Measurements from ENCODE around the gene CCPG1. TPM values are rescaled to one million over a fixed set of nuclear protein-coding genes. Genes with fewer than 3 reads are reported as not detected.

Gene CCPG1
- total and polyA plus RNA-seq, 10 of the 15 experiments (the other 5 are each of a cell fraction or from before 2014, with no cell fraction given), result 5.1 to 15.8 (median 10.0) TPM

DNA sequence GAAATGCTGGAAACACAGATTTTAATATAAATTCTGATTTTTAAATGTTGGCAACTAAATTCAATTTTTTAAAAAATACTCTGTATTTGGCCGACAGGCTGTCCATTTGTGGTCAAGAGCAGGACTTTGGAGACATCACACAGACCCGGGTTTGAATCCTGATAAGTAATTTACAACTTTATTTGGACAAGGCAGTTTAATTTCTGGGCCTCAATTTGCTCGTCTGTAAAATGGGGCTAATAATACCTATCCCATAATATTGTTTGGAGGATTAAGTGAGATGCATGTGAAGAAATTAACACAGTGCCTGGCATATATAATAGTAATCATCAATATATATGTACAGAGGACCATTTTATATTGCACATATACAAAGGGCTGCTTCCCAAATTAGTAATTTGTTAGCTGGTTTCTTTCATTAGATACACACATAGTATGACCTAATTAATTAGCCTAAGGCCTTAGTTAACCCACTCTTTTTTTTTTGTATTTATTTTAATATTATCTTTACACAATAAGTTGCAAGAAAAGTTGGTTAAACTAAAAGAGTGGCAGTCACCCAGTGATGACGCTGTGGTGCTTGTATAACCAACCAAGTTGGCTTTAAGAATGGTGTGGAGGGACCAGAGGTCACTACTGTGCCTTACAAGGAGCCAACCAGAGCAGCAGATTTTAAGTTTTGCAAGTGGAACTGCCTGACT is 88.5 kb downstream of the CCPG1 start (continued):
- TF ChIP-seq, protein P1, sequence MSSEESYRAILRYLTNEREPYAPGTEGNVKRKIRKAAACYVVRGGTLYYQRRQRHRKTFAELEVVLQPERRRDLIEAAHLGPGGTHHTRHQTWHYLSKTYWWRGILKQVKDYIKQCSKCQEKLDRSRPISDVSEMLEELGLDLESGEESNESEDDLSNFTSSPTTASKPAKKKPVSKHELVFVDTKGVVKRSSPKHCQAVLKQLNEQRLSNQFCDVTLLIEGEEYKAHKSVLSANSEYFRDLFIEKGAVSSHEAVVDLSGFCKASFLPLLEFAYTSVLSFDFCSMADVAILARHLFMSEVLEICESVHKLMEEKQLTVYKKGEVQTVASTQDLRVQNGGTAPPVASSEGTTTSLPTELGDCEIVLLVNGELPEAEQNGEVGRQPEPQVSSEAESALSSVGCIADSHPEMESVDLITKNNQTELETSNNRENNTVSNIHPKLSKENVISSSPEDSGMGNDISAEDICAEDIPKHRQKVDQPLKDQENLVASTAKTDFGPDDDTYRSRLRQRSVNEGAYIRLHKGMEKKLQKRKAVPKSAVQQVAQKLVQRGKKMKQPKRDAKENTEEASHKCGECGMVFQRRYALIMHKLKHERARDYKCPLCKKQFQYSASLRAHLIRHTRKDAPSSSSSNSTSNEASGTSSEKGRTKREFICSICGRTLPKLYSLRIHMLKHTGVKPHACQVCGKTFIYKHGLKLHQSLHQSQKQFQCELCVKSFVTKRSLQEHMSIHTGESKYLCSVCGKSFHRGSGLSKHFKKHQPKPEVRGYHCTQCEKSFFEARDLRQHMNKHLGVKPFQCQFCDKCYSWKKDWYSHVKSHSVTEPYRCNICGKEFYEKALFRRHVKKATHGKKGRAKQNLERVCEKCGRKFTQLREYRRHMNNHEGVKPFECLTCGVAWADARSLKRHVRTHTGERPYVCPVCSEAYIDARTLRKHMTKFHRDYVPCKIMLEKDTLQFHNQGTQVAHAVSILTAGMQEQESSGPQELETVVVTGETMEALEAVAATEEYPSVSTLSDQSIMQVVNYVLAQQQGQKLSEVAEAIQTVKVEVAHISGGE (CRISPR knock-in tag; IDR thresholded peaks at IDR 0.05), result no peak
- TF ChIP-seq, protein P2, sequence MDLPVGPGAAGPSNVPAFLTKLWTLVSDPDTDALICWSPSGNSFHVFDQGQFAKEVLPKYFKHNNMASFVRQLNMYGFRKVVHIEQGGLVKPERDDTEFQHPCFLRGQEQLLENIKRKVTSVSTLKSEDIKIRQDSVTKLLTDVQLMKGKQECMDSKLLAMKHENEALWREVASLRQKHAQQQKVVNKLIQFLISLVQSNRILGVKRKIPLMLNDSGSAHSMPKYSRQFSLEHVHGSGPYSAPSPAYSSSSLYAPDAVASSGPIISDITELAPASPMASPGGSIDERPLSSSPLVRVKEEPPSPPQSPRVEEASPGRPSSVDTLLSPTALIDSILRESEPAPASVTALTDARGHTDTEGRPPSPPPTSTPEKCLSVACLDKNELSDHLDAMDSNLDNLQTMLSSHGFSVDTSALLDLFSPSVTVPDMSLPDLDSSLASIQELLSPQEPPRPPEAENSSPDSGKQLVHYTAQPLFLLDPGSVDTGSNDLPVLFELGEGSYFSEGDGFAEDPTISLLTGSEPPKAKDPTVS (IDR thresholded peaks at IDR 0.05; ENCODE audit: low read depth, low read length), result no peak
- no peak for TF ChIP-seq MTA2 (IDR thresholded peaks at IDR 0.05; ENCODE audit: low read depth)
- no peak for TF ChIP-seq SREBF1 (IDR thresholded peaks at IDR 0.05; ENCODE audit: low read length)
- TF ChIP-seq NR2C1 (IDR thresholded peaks at IDR 0.05), result peak; percentile 83
- TF ChIP-seq, protein P3, sequence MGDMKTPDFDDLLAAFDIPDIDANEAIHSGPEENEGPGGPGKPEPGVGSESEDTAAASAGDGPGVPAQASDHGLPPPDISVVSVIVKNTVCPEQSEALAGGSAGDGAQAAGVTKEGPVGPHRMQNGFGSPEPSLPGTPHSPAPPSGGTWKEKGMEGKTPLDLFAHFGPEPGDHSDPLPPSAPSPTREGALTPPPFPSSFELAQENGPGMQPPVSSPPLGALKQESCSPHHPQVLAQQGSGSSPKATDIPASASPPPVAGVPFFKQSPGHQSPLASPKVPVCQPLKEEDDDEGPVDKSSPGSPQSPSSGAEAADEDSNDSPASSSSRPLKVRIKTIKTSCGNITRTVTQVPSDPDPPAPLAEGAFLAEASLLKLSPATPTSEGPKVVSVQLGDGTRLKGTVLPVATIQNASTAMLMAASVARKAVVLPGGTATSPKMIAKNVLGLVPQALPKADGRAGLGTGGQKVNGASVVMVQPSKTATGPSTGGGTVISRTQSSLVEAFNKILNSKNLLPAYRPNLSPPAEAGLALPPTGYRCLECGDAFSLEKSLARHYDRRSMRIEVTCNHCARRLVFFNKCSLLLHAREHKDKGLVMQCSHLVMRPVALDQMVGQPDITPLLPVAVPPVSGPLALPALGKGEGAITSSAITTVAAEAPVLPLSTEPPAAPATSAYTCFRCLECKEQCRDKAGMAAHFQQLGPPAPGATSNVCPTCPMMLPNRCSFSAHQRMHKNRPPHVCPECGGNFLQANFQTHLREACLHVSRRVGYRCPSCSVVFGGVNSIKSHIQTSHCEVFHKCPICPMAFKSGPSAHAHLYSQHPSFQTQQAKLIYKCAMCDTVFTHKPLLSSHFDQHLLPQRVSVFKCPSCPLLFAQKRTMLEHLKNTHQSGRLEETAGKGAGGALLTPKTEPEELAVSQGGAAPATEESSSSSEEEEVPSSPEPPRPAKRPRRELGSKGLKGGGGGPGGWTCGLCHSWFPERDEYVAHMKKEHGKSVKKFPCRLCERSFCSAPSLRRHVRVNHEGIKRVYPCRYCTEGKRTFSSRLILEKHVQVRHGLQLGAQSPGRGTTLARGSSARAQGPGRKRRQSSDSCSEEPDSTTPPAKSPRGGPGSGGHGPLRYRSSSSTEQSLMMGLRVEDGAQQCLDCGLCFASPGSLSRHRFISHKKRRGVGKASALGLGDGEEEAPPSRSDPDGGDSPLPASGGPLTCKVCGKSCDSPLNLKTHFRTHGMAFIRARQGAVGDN (IDR thresholded peaks at IDR 0.05), result peak; percentile 47; the same call in 1 of the 2 replicates
- TF ChIP-seq NFYB (IDR thresholded peaks at IDR 0.05; ENCODE audit: insufficient read depth, low read depth, low read length), result peak; percentile 57; the same call in 1 of the 2 replicates
- TF ChIP-seq, protein P4, sequence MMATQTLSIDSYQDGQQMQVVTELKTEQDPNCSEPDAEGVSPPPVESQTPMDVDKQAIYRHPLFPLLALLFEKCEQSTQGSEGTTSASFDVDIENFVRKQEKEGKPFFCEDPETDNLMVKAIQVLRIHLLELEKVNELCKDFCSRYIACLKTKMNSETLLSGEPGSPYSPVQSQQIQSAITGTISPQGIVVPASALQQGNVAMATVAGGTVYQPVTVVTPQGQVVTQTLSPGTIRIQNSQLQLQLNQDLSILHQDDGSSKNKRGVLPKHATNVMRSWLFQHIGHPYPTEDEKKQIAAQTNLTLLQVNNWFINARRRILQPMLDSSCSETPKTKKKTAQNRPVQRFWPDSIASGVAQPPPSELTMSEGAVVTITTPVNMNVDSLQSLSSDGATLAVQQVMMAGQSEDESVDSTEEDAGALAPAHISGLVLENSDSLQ (IDR thresholded peaks at IDR 0.05), result peak; percentile 32; the same call in 1 of the 2 replicates
- TF ChIP-seq SMARCA5 (IDR thresholded peaks at IDR 0.05), result peak; percentile 48
- TF ChIP-seq, protein P5, sequence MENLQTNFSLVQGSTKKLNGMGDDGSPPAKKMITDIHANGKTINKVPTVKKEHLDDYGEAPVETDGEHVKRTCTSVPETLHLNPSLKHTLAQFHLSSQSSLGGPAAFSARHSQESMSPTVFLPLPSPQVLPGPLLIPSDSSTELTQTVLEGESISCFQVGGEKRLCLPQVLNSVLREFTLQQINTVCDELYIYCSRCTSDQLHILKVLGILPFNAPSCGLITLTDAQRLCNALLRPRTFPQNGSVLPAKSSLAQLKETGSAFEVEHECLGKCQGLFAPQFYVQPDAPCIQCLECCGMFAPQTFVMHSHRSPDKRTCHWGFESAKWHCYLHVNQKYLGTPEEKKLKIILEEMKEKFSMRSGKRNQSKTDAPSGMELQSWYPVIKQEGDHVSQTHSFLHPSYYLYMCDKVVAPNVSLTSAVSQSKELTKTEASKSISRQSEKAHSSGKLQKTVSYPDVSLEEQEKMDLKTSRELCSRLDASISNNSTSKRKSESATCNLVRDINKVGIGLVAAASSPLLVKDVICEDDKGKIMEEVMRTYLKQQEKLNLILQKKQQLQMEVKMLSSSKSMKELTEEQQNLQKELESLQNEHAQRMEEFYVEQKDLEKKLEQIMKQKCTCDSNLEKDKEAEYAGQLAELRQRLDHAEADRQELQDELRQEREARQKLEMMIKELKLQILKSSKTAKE (IDR thresholded peaks at IDR 0.05; ENCODE audit: low read depth, poor library complexity, severe bottlenecking), result no peak
- peak; percentile 71 for TF ChIP-seq NR2F1 (conservative IDR thresholded peaks at IDR 0.05)
- no peak for TF ChIP-seq TARDBP (IDR thresholded peaks at IDR 0.05; ENCODE audit: borderline replicate concordance)
- TF ChIP-seq, protein P6, sequence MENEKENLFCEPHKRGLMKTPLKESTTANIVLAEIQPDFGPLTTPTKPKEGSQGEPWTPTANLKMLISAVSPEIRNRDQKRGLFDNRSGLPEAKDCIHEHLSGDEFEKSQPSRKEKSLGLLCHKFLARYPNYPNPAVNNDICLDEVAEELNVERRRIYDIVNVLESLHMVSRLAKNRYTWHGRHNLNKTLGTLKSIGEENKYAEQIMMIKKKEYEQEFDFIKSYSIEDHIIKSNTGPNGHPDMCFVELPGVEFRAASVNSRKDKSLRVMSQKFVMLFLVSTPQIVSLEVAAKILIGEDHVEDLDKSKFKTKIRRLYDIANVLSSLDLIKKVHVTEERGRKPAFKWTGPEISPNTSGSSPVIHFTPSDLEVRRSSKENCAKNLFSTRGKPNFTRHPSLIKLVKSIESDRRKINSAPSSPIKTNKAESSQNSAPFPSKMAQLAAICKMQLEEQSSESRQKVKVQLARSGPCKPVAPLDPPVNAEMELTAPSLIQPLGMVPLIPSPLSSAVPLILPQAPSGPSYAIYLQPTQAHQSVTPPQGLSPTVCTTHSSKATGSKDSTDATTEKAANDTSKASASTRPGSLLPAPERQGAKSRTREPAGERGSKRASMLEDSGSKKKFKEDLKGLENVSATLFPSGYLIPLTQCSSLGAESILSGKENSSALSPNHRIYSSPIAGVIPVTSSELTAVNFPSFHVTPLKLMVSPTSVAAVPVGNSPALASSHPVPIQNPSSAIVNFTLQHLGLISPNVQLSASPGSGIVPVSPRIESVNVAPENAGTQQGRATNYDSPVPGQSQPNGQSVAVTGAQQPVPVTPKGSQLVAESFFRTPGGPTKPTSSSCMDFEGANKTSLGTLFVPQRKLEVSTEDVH (IDR thresholded peaks at IDR 0.05; ENCODE audit: low read depth, partially characterized antibody), result no peak

Data from GM12878 (cell line).